Measurements from ENCODE around the gene TTC33.

TTC33 gene

GRCh38 chr5:40511801-40512200 is 244.0 kb downstream of the TTC33 start:
- TF ChIP-seq CTCF (IDR thresholded peaks at IDR 0.05; ENCODE audit: borderline replicate concordance, insufficient read depth, low read depth, low read length), result no peak
- H3K4me3 ChIP-seq (ENCODE audit: low read depth, low read length), result no peak overlapping the region

GRCh38 chr5:40507095-40507494 is 248.7 kb downstream of the TTC33 start:
- TF ChIP-seq CTCF (IDR thresholded peaks at IDR 0.05; ENCODE audit: borderline replicate concordance, insufficient read depth, low read depth, low read length), result no peak

GRCh38 chr5:40505031-40505430 is 250.7 kb downstream of the TTC33 start:
- no peak overlapping the region for H3K4me3 ChIP-seq (ENCODE audit: low read depth, low read length)
- no peak for TF ChIP-seq CTCF (IDR thresholded peaks at IDR 0.05; ENCODE audit: borderline replicate concordance, insufficient read depth, low read depth, low read length)

More at GRCh38 chr5:40507095-40507494, 248.7 kb downstream of the TTC33 start:
- no peak overlapping the region for H3K4me3 ChIP-seq (ENCODE audit: low read depth, low read length)

- no peak for TF ChIP-seq CTCF (IDR thresholded peaks at IDR 0.05; ENCODE audit: borderline replicate concordance, insufficient read depth, low read depth, low read length)
- no peak overlapping the region for H3K4me3 ChIP-seq (ENCODE audit: low read depth, low read length)
Measured at GRCh38 chr5:40503439-40503838, 252.3 kb downstream of the TTC33 start.

GRCh38 chr5:40502736-40503135 is 253.0 kb downstream of the TTC33 start:
- no peak for TF ChIP-seq CTCF (IDR thresholded peaks at IDR 0.05; ENCODE audit: borderline replicate concordance, insufficient read depth, low read depth, low read length)
- H3K4me3 ChIP-seq (ENCODE audit: low read depth, low read length), result no peak overlapping the region

GRCh38 chr5:40501711-40502444 is 253.9 kb downstream of the TTC33 start:
- H3K4me3 ChIP-seq (ENCODE audit: low read depth, low read length), result no peak overlapping the region
- TF ChIP-seq CTCF (IDR thresholded peaks at IDR 0.05; ENCODE audit: borderline replicate concordance, insufficient read depth, low read depth, low read length), result no peak

GRCh38 chr5:40499518-40500273 is 256.1 kb downstream of the TTC33 start:
- no peak overlapping the region for H3K4me3 ChIP-seq (ENCODE audit: low read depth, low read length)
- TF ChIP-seq CTCF (IDR thresholded peaks at IDR 0.05; ENCODE audit: borderline replicate concordance, insufficient read depth, low read depth, low read length), result no peak
